Upper lobe of left lung (tissue), 4 donors: ENCODE measurements around the gene KAT7.

ENCODE experiments used
- POLR2A ChIP-seq, 4 donors: fragments of 450-650 bp; IDR thresholded peaks; one replicate each; pipeline ENCODE4 v1.5.1; 2016 to 2017; ENCODE audit warnings: antibody characterized with exemption in 4 of 4, mild to moderate bottlenecking in 2 of 4
- TF ChIP-seq, protein P1 (sequence below), 6 experiments: fragments of 450-650 bp in 4 of 6; fragments of 200-600 bp in 2 of 6; sonication (generic) in 2 of 6; IDR thresholded peaks; one replicate each; pipeline ENCODE4 v1.5.1; 2016 to 2019; ENCODE audit warnings: antibody characterized with exemption in 6 of 6

DNA sequence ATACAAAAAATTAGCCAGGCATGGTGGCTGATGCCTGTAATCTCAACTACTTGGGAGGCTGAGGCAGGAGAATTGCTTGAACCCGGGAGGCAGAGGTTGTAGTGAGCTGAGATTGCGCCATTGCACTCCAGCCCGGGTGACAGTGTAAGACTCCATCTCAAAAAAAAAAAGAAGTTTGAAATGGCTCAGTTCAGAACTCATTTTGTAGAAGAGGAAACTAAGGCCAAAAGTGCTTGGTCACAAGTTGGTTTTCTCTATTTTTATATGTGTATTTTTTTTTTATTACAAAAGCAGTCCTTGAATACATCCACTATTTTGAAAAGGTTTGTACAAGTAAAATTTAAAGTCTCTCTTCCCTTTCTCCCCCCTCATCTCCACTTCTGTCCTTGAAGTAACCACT is 53.9 kb downstream of the KAT7 start:
- no peak for TF ChIP-seq POLR2A (IDR thresholded peaks at IDR 0.05)
- TF ChIP-seq, protein P1, sequence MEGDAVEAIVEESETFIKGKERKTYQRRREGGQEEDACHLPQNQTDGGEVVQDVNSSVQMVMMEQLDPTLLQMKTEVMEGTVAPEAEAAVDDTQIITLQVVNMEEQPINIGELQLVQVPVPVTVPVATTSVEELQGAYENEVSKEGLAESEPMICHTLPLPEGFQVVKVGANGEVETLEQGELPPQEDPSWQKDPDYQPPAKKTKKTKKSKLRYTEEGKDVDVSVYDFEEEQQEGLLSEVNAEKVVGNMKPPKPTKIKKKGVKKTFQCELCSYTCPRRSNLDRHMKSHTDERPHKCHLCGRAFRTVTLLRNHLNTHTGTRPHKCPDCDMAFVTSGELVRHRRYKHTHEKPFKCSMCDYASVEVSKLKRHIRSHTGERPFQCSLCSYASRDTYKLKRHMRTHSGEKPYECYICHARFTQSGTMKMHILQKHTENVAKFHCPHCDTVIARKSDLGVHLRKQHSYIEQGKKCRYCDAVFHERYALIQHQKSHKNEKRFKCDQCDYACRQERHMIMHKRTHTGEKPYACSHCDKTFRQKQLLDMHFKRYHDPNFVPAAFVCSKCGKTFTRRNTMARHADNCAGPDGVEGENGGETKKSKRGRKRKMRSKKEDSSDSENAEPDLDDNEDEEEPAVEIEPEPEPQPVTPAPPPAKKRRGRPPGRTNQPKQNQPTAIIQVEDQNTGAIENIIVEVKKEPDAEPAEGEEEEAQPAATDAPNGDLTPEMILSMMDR (IDR thresholded peaks at IDR 0.05), result no peak
